ENCODE results near the gene SPARC.

The SPARC gene

DNA sequence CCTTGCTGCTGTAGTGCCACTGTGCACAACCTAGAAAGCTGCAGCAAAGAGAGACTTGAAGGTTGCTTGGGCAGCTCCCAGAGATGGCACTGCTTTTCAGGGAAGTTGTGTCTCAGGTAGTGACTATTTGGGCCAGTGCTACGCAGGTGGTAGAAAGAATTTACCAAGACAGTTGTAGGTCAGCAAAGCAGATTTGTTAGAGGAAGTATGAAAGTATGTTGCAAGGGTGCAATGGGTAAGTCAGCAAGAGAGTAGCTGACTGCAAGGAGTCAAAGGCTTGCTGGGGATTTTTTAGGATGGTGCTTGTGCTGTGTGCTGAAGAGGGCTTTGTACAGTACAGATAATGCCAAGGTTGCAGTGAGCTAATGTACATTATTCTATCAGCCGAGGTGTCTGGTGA is 33.5 kb upstream of the SPARC start:
- no peak overlapping the region for H3K9ac ChIP-seq (ENCODE audit: low read depth in 1 of 2, low read length in 2 of 2)
- H3K36me3 ChIP-seq (ENCODE audit: control insufficient read depth in 2 of 2, insufficient read depth in 2 of 2, low read length in 2 of 2), result no peaks in the 10 kb centered on the region
- no peaks in the 10 kb centered on the region for H3K27me3 ChIP-seq (ENCODE audit: control insufficient read depth in 2 of 2, insufficient read depth in 2 of 2, low read length in 2 of 2)
- H3K9me3 ChIP-seq (ENCODE audit: control insufficient read depth in 2 of 2, low read length in 2 of 2), result no peaks in the 10 kb centered on the region
- H3K4me1 ChIP-seq (ENCODE audit: control insufficient read depth in 2 of 2, insufficient read depth in 2 of 2, low read length in 2 of 2), result peaks cover 0 to 2% of the 10 kb centered on the region in 2 donors
- no peak overlapping the region for H3K27ac ChIP-seq (ENCODE audit: low read depth in 2 of 2, low read length in 2 of 2)
- no peak overlapping the region for H3K4me3 ChIP-seq (ENCODE audit: low read length in 2 of 2)

- Histone ChIP-seq H3K36me3 (ENCODE audit: control insufficient read depth in 2 of 2, insufficient read depth in 2 of 2, low read length in 2 of 2) (no peaks in the 10 kb centered on the region), H3K9ac (ENCODE audit: low read depth in 1 of 2, low read length in 2 of 2) (no peak overlapping the region), H3K9me3 (ENCODE audit: control insufficient read depth in 2 of 2, low read length in 2 of 2) (no peaks in the 10 kb centered on the region), H3K27ac (ENCODE audit: low read depth in 2 of 2, low read length in 2 of 2) (no peak overlapping the region), H3K4me1 (ENCODE audit: control insufficient read depth in 2 of 2, insufficient read depth in 2 of 2, low read length in 2 of 2) (peaks cover 0 to 2% of the 10 kb centered on the region in 2 donors), H3K4me3 (ENCODE audit: low read length in 2 of 2) (no peak overlapping the region), H3K27me3 (ENCODE audit: control insufficient read depth in 2 of 2, insufficient read depth in 2 of 2, low read length in 2 of 2) (no peaks in the 10 kb centered on the region)
Measured at GRCh38 chr5:151719228-151720000, 32.7 kb upstream of the SPARC start.

GRCh38 chr5:151718646-151719045 is 31.9 kb upstream of the SPARC start:
- no peaks in the 10 kb centered on the region for H3K9me3 ChIP-seq (ENCODE audit: control insufficient read depth in 2 of 2, low read length in 2 of 2)
- peaks cover 0 to 2% of the 10 kb centered on the region in 2 donors for H3K4me1 ChIP-seq (ENCODE audit: control insufficient read depth in 2 of 2, insufficient read depth in 2 of 2, low read length in 2 of 2)
- H3K36me3 ChIP-seq (ENCODE audit: control insufficient read depth in 2 of 2, insufficient read depth in 2 of 2, low read length in 2 of 2), result no peaks in the 10 kb centered on the region
- no peak overlapping the region for H3K27ac ChIP-seq (ENCODE audit: low read depth in 2 of 2, low read length in 2 of 2)
- H3K4me3 ChIP-seq (ENCODE audit: low read length in 2 of 2), result no peak overlapping the region
- H3K9ac ChIP-seq (ENCODE audit: low read depth in 1 of 2, low read length in 2 of 2), result no peak overlapping the region
- no peaks in the 10 kb centered on the region for H3K27me3 ChIP-seq (ENCODE audit: control insufficient read depth in 2 of 2, insufficient read depth in 2 of 2, low read length in 2 of 2)

DNA sequence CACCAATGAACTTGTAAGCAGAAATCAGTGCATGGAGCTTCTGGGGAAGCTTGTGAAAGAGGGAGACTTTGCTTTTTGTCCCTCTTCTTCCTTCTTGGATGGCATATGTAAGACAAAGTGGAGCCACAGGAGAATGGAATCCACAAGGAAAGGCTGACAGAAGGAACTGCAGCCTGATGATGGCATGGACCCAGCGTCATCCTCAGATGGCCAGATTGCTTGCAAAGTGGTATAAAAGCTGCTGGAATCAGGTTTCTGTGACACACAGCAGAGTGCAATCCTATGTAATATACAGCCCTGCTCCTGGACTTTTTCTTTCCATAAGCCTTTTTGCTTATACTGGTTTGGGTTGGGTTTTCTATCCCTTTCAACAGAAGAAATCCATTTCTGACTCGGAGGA is 31.4 kb upstream of the SPARC start:
- Histone ChIP-seq H3K9ac (ENCODE audit: low read depth in 1 of 2, low read length in 2 of 2) (no peak overlapping the region), H3K27ac (ENCODE audit: low read depth in 2 of 2, low read length in 2 of 2) (no peak overlapping the region), H3K9me3 (ENCODE audit: control insufficient read depth in 2 of 2, low read length in 2 of 2) (no peaks in the 10 kb centered on the region)

DNA sequence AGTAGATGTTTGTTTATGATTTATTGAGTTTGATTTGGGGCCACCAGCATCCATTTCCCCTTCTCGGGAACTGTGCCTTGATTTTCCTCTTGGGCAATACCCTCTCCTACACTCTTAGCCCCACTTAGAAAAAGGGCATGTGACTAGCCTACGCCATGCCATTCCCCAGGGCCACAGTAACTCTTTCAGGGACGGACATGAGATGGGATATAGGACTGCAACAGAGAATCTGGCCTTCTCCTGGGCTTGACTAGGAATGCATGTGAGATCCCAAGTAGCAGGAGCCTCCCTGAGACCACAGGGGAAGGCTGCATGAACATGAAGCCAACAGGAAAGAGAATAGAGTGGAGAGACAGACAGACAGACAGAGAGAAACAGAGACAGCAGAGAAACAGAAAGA is 30.7 kb upstream of the SPARC start:
- Histone ChIP-seq H3K9ac (ENCODE audit: low read depth in 1 of 2, low read length in 2 of 2) (no peak overlapping the region), H3K4me3 (ENCODE audit: low read length in 2 of 2) (no peak overlapping the region), H3K27ac (ENCODE audit: low read depth in 2 of 2, low read length in 2 of 2) (no peak overlapping the region), H3K36me3 (ENCODE audit: control insufficient read depth in 2 of 2, insufficient read depth in 2 of 2, low read length in 2 of 2) (no peaks in the 10 kb centered on the region), H3K27me3 (ENCODE audit: control insufficient read depth in 2 of 2, insufficient read depth in 2 of 2, low read length in 2 of 2) (no peaks in the 10 kb centered on the region), H3K4me1 (ENCODE audit: control insufficient read depth in 2 of 2, insufficient read depth in 2 of 2, low read length in 2 of 2) (peaks cover 0 to 2% of the 10 kb centered on the region in 2 donors), H3K9me3 (ENCODE audit: control insufficient read depth in 2 of 2, low read length in 2 of 2) (no peaks in the 10 kb centered on the region)

More for the DNA sequence above, 31.4 kb upstream of the SPARC start:
- Histone ChIP-seq H3K36me3 (ENCODE audit: control insufficient read depth in 2 of 2, insufficient read depth in 2 of 2, low read length in 2 of 2) (no peaks in the 10 kb centered on the region), H3K4me1 (ENCODE audit: control insufficient read depth in 2 of 2, insufficient read depth in 2 of 2, low read length in 2 of 2) (peaks cover 0 to 2% of the 10 kb centered on the region in 2 donors), H3K27me3 (ENCODE audit: control insufficient read depth in 2 of 2, insufficient read depth in 2 of 2, low read length in 2 of 2) (no peaks in the 10 kb centered on the region), H3K4me3 (ENCODE audit: low read length in 2 of 2) (no peak overlapping the region)

GRCh38 chr5:151709109-151709735 is 22.5 kb upstream of the SPARC start:
- H3K27ac ChIP-seq (ENCODE audit: low read depth in 2 of 2, low read length in 2 of 2), result no peak overlapping the region
- H3K4me1 ChIP-seq (ENCODE audit: control insufficient read depth in 2 of 2, insufficient read depth in 2 of 2, low read length in 2 of 2), result peaks cover 6 to 10% of the 10 kb centered on the region in 2 donors

DNA sequence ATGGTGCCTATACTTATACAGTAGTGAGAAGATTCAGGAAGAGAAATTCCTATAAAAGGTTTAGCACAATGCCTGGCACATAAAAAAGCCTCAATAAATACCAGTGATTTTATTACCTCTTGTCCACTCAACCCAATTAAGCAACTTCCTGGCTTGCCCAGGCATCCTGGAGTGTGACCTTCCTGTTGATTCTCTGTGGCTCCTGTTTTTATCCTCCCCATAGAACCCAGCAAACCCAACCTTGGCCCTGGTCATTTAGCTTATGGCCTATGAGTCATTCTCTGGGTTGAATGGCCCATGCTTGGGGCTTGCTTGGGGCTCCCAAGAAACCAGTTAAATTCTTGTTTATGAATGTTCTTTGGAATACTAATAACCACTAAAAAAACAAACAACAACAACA is 21.4 kb upstream of the SPARC start:
- peaks cover 6 to 10% of the 10 kb centered on the region in 2 donors for H3K4me1 ChIP-seq (ENCODE audit: control insufficient read depth in 2 of 2, insufficient read depth in 2 of 2, low read length in 2 of 2)
- H3K4me3 ChIP-seq (ENCODE audit: low read length in 2 of 2), result no peak overlapping the region
- peak overlapping the region in 1 of 2 donors; percentile 47 for H3K27ac ChIP-seq (ENCODE audit: low read depth in 2 of 2, low read length in 2 of 2)
- H3K9ac ChIP-seq (ENCODE audit: low read depth in 1 of 2, low read length in 2 of 2), result no peak overlapping the region
- no peaks in the 10 kb centered on the region for H3K36me3 ChIP-seq (ENCODE audit: control insufficient read depth in 2 of 2, insufficient read depth in 2 of 2, low read length in 2 of 2)
- no peaks in the 10 kb centered on the region for H3K9me3 ChIP-seq (ENCODE audit: control insufficient read depth in 2 of 2, low read length in 2 of 2)
- H3K27me3 ChIP-seq (ENCODE audit: control insufficient read depth in 2 of 2, insufficient read depth in 2 of 2, low read length in 2 of 2), result no peaks in the 10 kb centered on the region

More at GRCh38 chr5:151709109-151709735, 22.5 kb upstream of the SPARC start:
- no peaks in the 10 kb centered on the region for H3K9me3 ChIP-seq (ENCODE audit: control insufficient read depth in 2 of 2, low read length in 2 of 2)
- no peaks in the 10 kb centered on the region for H3K27me3 ChIP-seq (ENCODE audit: control insufficient read depth in 2 of 2, insufficient read depth in 2 of 2, low read length in 2 of 2)
- H3K36me3 ChIP-seq (ENCODE audit: control insufficient read depth in 2 of 2, insufficient read depth in 2 of 2, low read length in 2 of 2), result no peaks in the 10 kb centered on the region
- H3K9ac ChIP-seq (ENCODE audit: low read depth in 1 of 2, low read length in 2 of 2), result no peak overlapping the region
- no peak overlapping the region for H3K4me3 ChIP-seq (ENCODE audit: low read length in 2 of 2)

DNA sequence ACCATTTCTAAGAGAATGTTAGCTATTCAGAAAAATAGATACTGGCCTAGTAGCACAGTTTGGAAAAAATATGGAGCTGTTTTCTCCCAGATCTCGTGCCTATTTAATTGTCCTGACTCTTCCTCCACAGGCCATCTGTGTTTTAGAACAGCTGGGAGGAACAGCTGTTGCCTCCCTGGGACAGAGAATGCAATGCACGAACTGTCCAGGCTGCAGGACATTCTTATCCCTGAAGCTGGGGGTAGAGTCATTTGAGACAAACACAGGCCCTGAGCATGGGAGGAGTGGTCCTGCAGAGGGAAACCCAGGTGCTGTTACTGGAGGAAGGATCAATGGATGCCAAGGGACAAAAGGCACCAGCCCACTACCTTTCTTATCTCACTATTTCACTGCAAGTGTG is 20.9 kb upstream of the SPARC start:
- no peaks in the 10 kb centered on the region for H3K36me3 ChIP-seq (ENCODE audit: control insufficient read depth in 2 of 2, insufficient read depth in 2 of 2, low read length in 2 of 2)
- no peaks in the 10 kb centered on the region for H3K9me3 ChIP-seq (ENCODE audit: control insufficient read depth in 2 of 2, low read length in 2 of 2)
- no peak overlapping the region for H3K9ac ChIP-seq (ENCODE audit: low read depth in 1 of 2, low read length in 2 of 2)
- H3K4me3 ChIP-seq (ENCODE audit: low read length in 2 of 2), result no peak overlapping the region
- no peaks in the 10 kb centered on the region for H3K27me3 ChIP-seq (ENCODE audit: control insufficient read depth in 2 of 2, insufficient read depth in 2 of 2, low read length in 2 of 2)
- peaks cover 6 to 10% of the 10 kb centered on the region in 2 donors for H3K4me1 ChIP-seq (ENCODE audit: control insufficient read depth in 2 of 2, insufficient read depth in 2 of 2, low read length in 2 of 2)
- H3K27ac ChIP-seq (ENCODE audit: low read depth in 2 of 2, low read length in 2 of 2), result peak overlapping the region in 1 of 2 donors; percentile 58

- Histone ChIP-seq H3K27ac (ENCODE audit: low read depth in 2 of 2, low read length in 2 of 2) (no peak overlapping the region), H3K36me3 (ENCODE audit: control insufficient read depth in 2 of 2, insufficient read depth in 2 of 2, low read length in 2 of 2) (no peaks in the 10 kb centered on the region), H3K4me1 (ENCODE audit: control insufficient read depth in 2 of 2, insufficient read depth in 2 of 2, low read length in 2 of 2) (peaks cover 6 to 10% of the 10 kb centered on the region in 2 donors), H3K4me3 (ENCODE audit: low read length in 2 of 2) (no peak overlapping the region), H3K9ac (ENCODE audit: low read depth in 1 of 2, low read length in 2 of 2) (no peak overlapping the region), H3K27me3 (ENCODE audit: control insufficient read depth in 2 of 2, insufficient read depth in 2 of 2, low read length in 2 of 2) (no peaks in the 10 kb centered on the region), H3K9me3 (ENCODE audit: control insufficient read depth in 2 of 2, low read length in 2 of 2) (no peaks in the 10 kb centered on the region)
Measured at GRCh38 chr5:151706906-151707305, 20.2 kb upstream of the SPARC start.

DNA sequence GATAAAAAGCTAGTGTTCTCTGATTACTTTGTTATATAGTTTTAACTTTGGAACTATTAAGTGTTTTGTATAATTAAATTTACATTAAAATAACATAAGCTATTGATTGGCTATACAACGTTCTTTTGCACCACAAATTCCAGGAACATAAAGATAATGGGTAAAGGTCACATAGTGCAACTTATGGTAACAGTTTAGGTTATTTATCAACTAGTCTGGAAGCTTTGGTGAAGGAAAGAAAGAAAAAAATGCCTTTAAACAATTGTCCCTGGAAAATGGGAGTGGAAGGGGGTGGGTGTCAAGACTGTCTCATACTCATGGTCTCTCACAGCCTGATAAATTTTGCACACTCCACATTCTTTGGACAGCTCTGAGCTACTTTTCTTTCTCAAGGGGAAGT is 17.1 kb upstream of the SPARC start:
- no peaks in the 10 kb centered on the region for H3K27me3 ChIP-seq (ENCODE audit: control insufficient read depth in 2 of 2, insufficient read depth in 2 of 2, low read length in 2 of 2)
- H3K9ac ChIP-seq (ENCODE audit: low read depth in 1 of 2, low read length in 2 of 2), result no peak overlapping the region
- H3K4me1 ChIP-seq (ENCODE audit: control insufficient read depth in 2 of 2, insufficient read depth in 2 of 2, low read length in 2 of 2), result peaks cover 6 to 10% of the 10 kb centered on the region in 2 donors
- no peak overlapping the region for H3K4me3 ChIP-seq (ENCODE audit: low read length in 2 of 2)
- H3K9me3 ChIP-seq (ENCODE audit: control insufficient read depth in 2 of 2, low read length in 2 of 2), result no peaks in the 10 kb centered on the region
- no peak overlapping the region for H3K27ac ChIP-seq (ENCODE audit: low read depth in 2 of 2, low read length in 2 of 2)
- H3K36me3 ChIP-seq (ENCODE audit: control insufficient read depth in 2 of 2, insufficient read depth in 2 of 2, low read length in 2 of 2), result no peaks in the 10 kb centered on the region

Measured in mucosa of rectum (tissue), 2 donors.